PFSK-1 (cell line): ENCODE measurements around the gene STH.

ENCODE experiments used
- FOXP2 ChIP-seq: optimal IDR thresholded peaks from 2 replicates; pipeline ENCODE3; 2011; ENCODE audit warnings: borderline replicate concordance, control low read depth, inconsistent platforms; ENCODE audit not compliant: insufficient read depth; ENCODE audit errors: extremely low read length, extremely low read depth
- POLR2AphosphoS5 ChIP-seq: IDR thresholded peaks from 2 replicates; pipeline ENCODE4 v1.6.1; 2012; ENCODE audit warnings: low read depth, mild to moderate bottlenecking, control low read depth, low read length, moderate library complexity
- REST ChIP-seq, 2 experiments: IDR thresholded peaks; 2 replicates each; pipeline versions ENCODE4 v1.6.1 to v1.8.0; 2011 to 2012; ENCODE audit warnings: low read depth in 2 of 2, low read length in 2 of 2, control low read depth in 1 of 2, inconsistent platforms in 1 of 2, mild to moderate bottlenecking in 1 of 2, moderate library complexity in 1 of 2; ENCODE audit not compliant: insufficient read depth in 1 of 2
- SIN3A ChIP-seq: IDR thresholded peaks from 2 replicates; pipeline ENCODE4 v1.6.1; 2012; ENCODE audit warnings: mild to moderate bottlenecking, low read length, moderate library complexity, borderline replicate concordance; ENCODE audit not compliant: insufficient read depth
- TAF1 ChIP-seq: IDR thresholded peaks from 2 replicates; pipeline ENCODE4 v1.6.1; 2012; ENCODE audit warnings: low read length, control low read depth, borderline replicate concordance; ENCODE audit not compliant: insufficient read depth

Gene STH

GRCh38 chr17:45973099-45973780 is 25.8 kb upstream of the STH start:
- TF ChIP-seq SIN3A, result no peak
- TF ChIP-seq TAF1, result no peak
- no peak for TF ChIP-seq REST (IDR thresholded peaks at IDR 0.05; ENCODE audit: insufficient read depth in 1 of 2, low read depth in 2 of 2, low read length in 2 of 2)
- TF ChIP-seq POLR2AphosphoS5, result no peak
- TF ChIP-seq FOXP2, result no peak

GRCh38 chr17:45973946-45974859 is 24.8 kb upstream of the STH start:
- no peak for TF ChIP-seq TAF1
- no peak for TF ChIP-seq REST (IDR thresholded peaks at IDR 0.05; ENCODE audit: insufficient read depth in 1 of 2, low read depth in 2 of 2, low read length in 2 of 2)
- TF ChIP-seq POLR2AphosphoS5, result no peak
- TF ChIP-seq SIN3A, result no peak
- no peak for TF ChIP-seq FOXP2

GRCh38 chr17:45974916-45975630 is 24.0 kb upstream of the STH start:
- TF ChIP-seq POLR2AphosphoS5, result no peak
- no peak for TF ChIP-seq REST (IDR thresholded peaks at IDR 0.05; ENCODE audit: insufficient read depth in 1 of 2, low read depth in 2 of 2, low read length in 2 of 2)
- TF ChIP-seq TAF1, result no peak
- TF ChIP-seq SIN3A, result no peak
- no peak for TF ChIP-seq FOXP2

GRCh38 chr17:45975640-45976295 is 23.3 kb upstream of the STH start:
- no peak for TF ChIP-seq SIN3A
- TF ChIP-seq TAF1, result no peak
- no peak for TF ChIP-seq POLR2AphosphoS5
- TF ChIP-seq REST (IDR thresholded peaks at IDR 0.05; ENCODE audit: insufficient read depth in 1 of 2, low read depth in 2 of 2, low read length in 2 of 2), result no peak
- TF ChIP-seq FOXP2, result no peak
